Upper lobe of left lung (tissue), 6 donors: ENCODE results near the gene MRO. TPM values are rescaled to one million over a fixed set of nuclear protein-coding genes. Genes with fewer than 3 reads are reported as not detected.

Experiments
- ATAC-seq, 2 donors: fragments of 200-7000 bp; cut with Tn5 transposase; one replicate each; pipeline ENCODE4 v1.9.1; 2022; ENCODE audit warnings: mild to moderate bottlenecking in 2 of 2, moderate library complexity in 2 of 2; ENCODE audit not compliant: low FRiP score in 2 of 2
- DNase-seq, 2 donors: peaks; one replicate each; pipeline ENCODE4 v3.0.0-alpha.2; 2019 to 2020
- H3K27ac ChIP-seq, 4 donors: fragments of 200-600 bp; sonication (generic); one replicate each; pipeline ENCODE4 v1.5.1; 2016 to 2019
- H3K27me3 ChIP-seq, 4 donors: fragments of 200-600 bp; sonication (generic); one replicate each; pipeline ENCODE4 v1.5.1; 2017 to 2019
- H3K36me3 ChIP-seq, 4 donors: fragments of 200-600 bp; sonication (generic); one replicate each; pipeline ENCODE4 v1.5.1; 2016 to 2019
- H3K4me1 ChIP-seq, 4 donors: fragments of 200-600 bp; sonication (generic); one replicate each; pipeline ENCODE4 v1.5.1; 2018 to 2019
- H3K4me3 ChIP-seq, 4 donors: fragments of 200-600 bp; sonication (generic); one replicate each; pipeline ENCODE4 v1.5.1; 2017 to 2019; ENCODE audit warnings: mild to moderate bottlenecking in 2 of 4, moderate library complexity in 1 of 4
- H3K9me3 ChIP-seq, 4 donors: fragments of 200-600 bp; sonication (generic); one replicate each; pipeline ENCODE4 v1.5.1; 2018 to 2019
- CTCF ChIP-seq, 6 experiments: fragments of 450-650 bp in 4 of 6; fragments of 200-600 bp in 2 of 6; sonication (generic) in 2 of 6; IDR thresholded peaks; one replicate each; pipeline ENCODE4 v1.5.1; 2016 to 2019; ENCODE audit warnings: antibody characterized with exemption in 6 of 6
- EP300 ChIP-seq, 4 donors: sonication (generic); formaldehyde crosslinking; IDR thresholded peaks; one replicate each; pipeline ENCODE4 v1.5.1; 2017; ENCODE audit warnings: antibody characterized with exemption in 4 of 4, control low read depth in 2 of 4
- POLR2A ChIP-seq, 4 donors: fragments of 450-650 bp; IDR thresholded peaks; one replicate each; pipeline ENCODE4 v1.5.1; 2016 to 2017; ENCODE audit warnings: antibody characterized with exemption in 4 of 4, mild to moderate bottlenecking in 2 of 4
- POLR2AphosphoS5 ChIP-seq, 2 donors: sonication (generic); formaldehyde crosslinking; IDR thresholded peaks; one replicate each; pipeline ENCODE4 v1.5.1; 2017; ENCODE audit warnings: antibody characterized with exemption in 2 of 2
- WGBS, 2 donors: methylation state at CpG; one replicate each; pipeline ENCODE4 v1.1.5; 2017 to 2018; 5-methylcytosine and 5-hydroxymethylcytosine counted together
- total RNA-seq, 6 donors: library from RNA; depleted of rRNA in 4 of 6; stranded (reverse); fragments of >200 nt in 4 of 6; gene quantifications; one replicate each; pipeline versions ENCODE4 v1.1.0 to v1.2.1, GENCODE V29; 2016 to 2021
- donor health status: DM: no; HTN: no; CAD: no; lungs with moderate emphysema.
- donor health status: DM: no; HTN: yes; CAD: no; lungs with severe emphysema.

The MRO gene
- total RNA-seq, 6 donors from 2014 or later = 0.46 to 0.77 (median 0.71) TPM; not detected in 3

- TF ChIP-seq POLR2AphosphoS5 (IDR thresholded peaks at IDR 0.05) (no peak), EP300 (IDR thresholded peaks at IDR 0.05) (no peak), POLR2A (IDR thresholded peaks at IDR 0.05) (no peak), CTCF (IDR thresholded peaks at IDR 0.05) (no peak)
- peaks cover 0 to 4% (median 0%) of the 10 kb centered on the region in 4 donors for H3K4me1 ChIP-seq
- no peak overlapping the region for H3K4me3 ChIP-seq
- no peaks in the 10 kb centered on the region for H3K9me3 ChIP-seq
- DNase-seq (peak in 1 of 2 donors; percentile 31), ATAC-seq (no peak)
- H3K36me3 ChIP-seq = no peaks in the 10 kb centered on the region
- WGBS, 2 donors = 91 to 97% methylated on average over 14 of the region's 14 CpGs
- no peaks in the 10 kb centered on the region for H3K27me3 ChIP-seq
- no peak overlapping the region for H3K27ac ChIP-seq
Observed at GRCh38 chr18:50775726-50776125, 44.1 kb downstream of the MRO start.

GRCh38 chr18:50775207-50775606, 44.6 kb downstream of the MRO start:
- Histone ChIP-seq H3K27me3 (no peaks in the 10 kb centered on the region), H3K27ac (no peak overlapping the region), H3K36me3 (no peaks in the 10 kb centered on the region), H3K4me3 (no peak overlapping the region), H3K9me3 (peaks cover 0 to 2% (median 2%) of the 10 kb centered on the region in 4 donors), H3K4me1 (peaks cover 0 to under 1% (median 0%) of the 10 kb centered on the region in 4 donors)
- ATAC-seq = no peak
- 76 to 80% methylated on average over 9 of the region's 9 CpGs for WGBS, 2 donors
- TF ChIP-seq CTCF (IDR thresholded peaks at IDR 0.05) (no peak), POLR2AphosphoS5 (IDR thresholded peaks at IDR 0.05) (no peak), EP300 (IDR thresholded peaks at IDR 0.05) (no peak), POLR2A (IDR thresholded peaks at IDR 0.05) (no peak)
- no peak for DNase-seq

- Histone ChIP-seq H3K27ac (no peak overlapping the region), H3K9me3 (peaks cover 6 to 26% (median 14%) of the 10 kb centered on the region in 4 donors), H3K4me3 (no peak overlapping the region), H3K27me3 (no peaks in the 10 kb centered on the region), H3K4me1 (no peaks in the 10 kb centered on the region), H3K36me3 (no peaks in the 10 kb centered on the region)
- no peak for DNase-seq
- no peak for TF ChIP-seq EP300 (IDR thresholded peaks at IDR 0.05)
- no peak for TF ChIP-seq POLR2A (IDR thresholded peaks at IDR 0.05)
- TF ChIP-seq CTCF (IDR thresholded peaks at IDR 0.05) = no peak
- no peak for TF ChIP-seq POLR2AphosphoS5 (IDR thresholded peaks at IDR 0.05)
- ATAC-seq = no peak
Observed at GRCh38 chr18:50769463-50769862, 50.4 kb downstream of the MRO start.

- H3K27ac ChIP-seq = no peak overlapping the region
- whole genome bisulfite sequencing, 2 donors = 80 to 86% methylated on average over 7 of the region's 7 CpGs
- no peaks in the 10 kb centered on the region for H3K9me3 ChIP-seq
- peak in 1 of 2 donors; percentile 8 for ATAC-seq
- no peaks in the 10 kb centered on the region for H3K36me3 ChIP-seq
- DNase-seq = no peak
- TF ChIP-seq CTCF (IDR thresholded peaks at IDR 0.05) (no peak), POLR2AphosphoS5 (IDR thresholded peaks at IDR 0.05) (no peak), EP300 (IDR thresholded peaks at IDR 0.05) (no peak), POLR2A (IDR thresholded peaks at IDR 0.05) (no peak)
- H3K4me1 ChIP-seq = no peaks in the 10 kb centered on the region
- H3K4me3 ChIP-seq = no peak overlapping the region
- no peaks in the 10 kb centered on the region for H3K27me3 ChIP-seq
Observed at GRCh38 chr18:50757358-50757757, 62.5 kb downstream of the MRO start.

- 94% methylated on average over 3 of the region's 3 CpGs; no CpG with 5 or more reads in 1 of the 2 donors for WGBS, 2 donors
- H3K4me1 ChIP-seq = no peaks in the 10 kb centered on the region
Observed at GRCh38 chr18:50754297-50754696, 65.5 kb downstream of the MRO start.

More at GRCh38 chr18:50754297-50754696, 65.5 kb downstream of the MRO start:
- Histone ChIP-seq H3K4me3 (no peak overlapping the region), H3K27me3 (no peaks in the 10 kb centered on the region), H3K9me3 (no peaks in the 10 kb centered on the region), H3K36me3 (no peaks in the 10 kb centered on the region), H3K27ac (no peak overlapping the region)
- ATAC-seq (no peak), DNase-seq (no peak)
- TF ChIP-seq POLR2AphosphoS5 (IDR thresholded peaks at IDR 0.05) = no peak
- TF ChIP-seq EP300 (IDR thresholded peaks at IDR 0.05) = no peak
- no peak for TF ChIP-seq POLR2A (IDR thresholded peaks at IDR 0.05)
- no peak for TF ChIP-seq CTCF (IDR thresholded peaks at IDR 0.05)
